Activated naive CD4-positive, alpha-beta T cell treated with anti-CD3 and anti-CD28 coated beads, Interleukin-2, amount 50 U/mL, for 72 hours (primary cell): ENCODE measurements around the gene TMEM18. TPM values are rescaled to one million over a fixed set of nuclear protein-coding genes. Genes with fewer than 3 reads are reported as not detected.

Experiments used
- ATAC-seq, 2 donors: fragments of 150-1000 bp; cut with Tn5 transposase; 2 replicates each; pipeline ENCODE4 v1.10.0; 2021; ENCODE audit warnings: mild to moderate bottlenecking in 2 of 2, moderate library complexity in 2 of 2
- DNase-seq, 2 donors: peaks; one replicate each; pipeline ENCODE4 v3.0.0; 2021 to 2022; ENCODE audit warnings: low spot score in 2 of 2
- H3K27ac Mint-ChIP-seq, 2 donors: one replicate each; pipeline ENCODE4 v1.8.0; 2022; ENCODE audit warnings: mild to moderate bottlenecking in 2 of 2, mixed read lengths in 2 of 2
- H3K36me3 Mint-ChIP-seq, 2 donors: one replicate each; pipeline ENCODE4 v1.8.0; 2022; ENCODE audit warnings: mixed read lengths in 2 of 2
- H3K9me3 Mint-ChIP-seq, 2 donors: one replicate each; pipeline ENCODE4 v1.8.0; 2022; ENCODE audit warnings: mixed read lengths in 2 of 2
- total RNA-seq, 2 donors: library from RNA; stranded (reverse); gene quantifications; one replicate each; pipeline ENCODE4 v1.2.3, GENCODE V29; 2022

The TMEM18 gene
- total RNA-seq, 2 donors from 2014 or later = 27.0 to 36.9 TPM

- Mint-ChIP-seq H3K36me3 (no peaks in the 10 kb centered on the region), H3K9me3 (no peaks in the 10 kb centered on the region), H3K27ac (no peak overlapping the region)
- DNase-seq = no peak
- no peak for ATAC-seq
These were observed 42.4 kb downstream of the TMEM18 start for GRCh38 chr2:634636-635388.

GRCh38 chr2:634041-634440 lies 43.2 kb downstream of the TMEM18 start:
- DNase-seq = no peak
- Mint-ChIP-seq H3K27ac (no peak overlapping the region), H3K36me3 (no peaks in the 10 kb centered on the region), H3K9me3 (no peaks in the 10 kb centered on the region)
- no peak for ATAC-seq

- no peak overlapping the region for H3K27ac Mint-ChIP-seq
- no peak for ATAC-seq
- H3K36me3 Mint-ChIP-seq = no peaks in the 10 kb centered on the region
- no peaks in the 10 kb centered on the region for H3K9me3 Mint-ChIP-seq
- no peak for DNase-seq
These were observed 43.8 kb downstream of the TMEM18 start for GRCh38 chr2:633371-633770.

- ATAC-seq (no peak), DNase-seq (no peak)
- Mint-ChIP-seq H3K9me3 (no peaks in the 10 kb centered on the region), H3K36me3 (no peaks in the 10 kb centered on the region), H3K27ac (no peak overlapping the region)
These were observed 44.7 kb downstream of the TMEM18 start for GRCh38 chr2:632471-632870.

GRCh38 chr2:631741-632140 lies 45.5 kb downstream of the TMEM18 start:
- DNase-seq = no peak
- ATAC-seq = no peak
- no peaks in the 10 kb centered on the region for H3K36me3 Mint-ChIP-seq
- no peak overlapping the region for H3K27ac Mint-ChIP-seq
- H3K9me3 Mint-ChIP-seq = no peaks in the 10 kb centered on the region

- H3K27ac Mint-ChIP-seq = no peak overlapping the region
- DNase-seq = no peak
- no peak for ATAC-seq
- no peaks in the 10 kb centered on the region for H3K36me3 Mint-ChIP-seq
- H3K9me3 Mint-ChIP-seq = no peaks in the 10 kb centered on the region
These were observed 46.5 kb downstream of the TMEM18 start for GRCh38 chr2:630451-631320.

- no peak for DNase-seq
- H3K27ac Mint-ChIP-seq = no peak overlapping the region
- no peak for ATAC-seq
- H3K9me3 Mint-ChIP-seq = no peaks in the 10 kb centered on the region
- no peaks in the 10 kb centered on the region for H3K36me3 Mint-ChIP-seq
These were observed 47.2 kb downstream of the TMEM18 start for GRCh38 chr2:629961-630360.

- Mint-ChIP-seq H3K9me3 (no peaks in the 10 kb centered on the region), H3K27ac (no peak overlapping the region), H3K36me3 (no peaks in the 10 kb centered on the region)
- ATAC-seq (no peak), DNase-seq (no peak)
These were observed 48.6 kb downstream of the TMEM18 start for GRCh38 chr2:628651-629050.

GRCh38 chr2:627926-628560 lies 49.2 kb downstream of the TMEM18 start:
- no peaks in the 10 kb centered on the region for H3K9me3 Mint-ChIP-seq
- DNase-seq = no peak
- no peak overlapping the region for H3K27ac Mint-ChIP-seq
- ATAC-seq = no peak
- H3K36me3 Mint-ChIP-seq = no peaks in the 10 kb centered on the region

GRCh38 chr2:627340-627709 lies 49.9 kb downstream of the TMEM18 start:
- Mint-ChIP-seq H3K36me3 (no peaks in the 10 kb centered on the region), H3K27ac (no peak overlapping the region), H3K9me3 (no peaks in the 10 kb centered on the region)
- ATAC-seq (no peak), DNase-seq (no peak)

GRCh38 chr2:626491-627339 lies 50.5 kb downstream of the TMEM18 start:
- ATAC-seq (no peak), DNase-seq (no peak)
- Mint-ChIP-seq H3K27ac (no peak overlapping the region), H3K9me3 (no peaks in the 10 kb centered on the region), H3K36me3 (no peaks in the 10 kb centered on the region)

GRCh38 chr2:625415-626333 lies 51.5 kb downstream of the TMEM18 start:
- no peaks in the 10 kb centered on the region for H3K36me3 Mint-ChIP-seq
- no peaks in the 10 kb centered on the region for H3K9me3 Mint-ChIP-seq
- DNase-seq (no peak), ATAC-seq (no peak)
- H3K27ac Mint-ChIP-seq = no peak overlapping the region

GRCh38 chr2:624551-625347 lies 52.5 kb downstream of the TMEM18 start:
- no peak for ATAC-seq
- Mint-ChIP-seq H3K9me3 (no peaks in the 10 kb centered on the region), H3K27ac (no peak overlapping the region), H3K36me3 (no peaks in the 10 kb centered on the region)
- DNase-seq = no peak

- ATAC-seq (no peak), DNase-seq (no peak)
- H3K9me3 Mint-ChIP-seq = no peaks in the 10 kb centered on the region
- H3K36me3 Mint-ChIP-seq = no peaks in the 10 kb centered on the region
- H3K27ac Mint-ChIP-seq = no peak overlapping the region
These were observed 53.1 kb downstream of the TMEM18 start for GRCh38 chr2:624096-624495.
